ENCODE data around the gene HPSE2. TPM values are rescaled to one million over a fixed set of nuclear protein-coding genes. Genes with fewer than 3 reads are reported as not detected.
"Not testable (repeated sequence)": the region's sequence is repeated elsewhere in the genome, so short reads cannot be mapped to it uniquely, and the experiment has no call there.

HPSE2 gene
- total and polyA plus RNA-seq, 8 donors = 0.04 to 1.1 (median 0.05) TPM; not detected in 5

DNA sequence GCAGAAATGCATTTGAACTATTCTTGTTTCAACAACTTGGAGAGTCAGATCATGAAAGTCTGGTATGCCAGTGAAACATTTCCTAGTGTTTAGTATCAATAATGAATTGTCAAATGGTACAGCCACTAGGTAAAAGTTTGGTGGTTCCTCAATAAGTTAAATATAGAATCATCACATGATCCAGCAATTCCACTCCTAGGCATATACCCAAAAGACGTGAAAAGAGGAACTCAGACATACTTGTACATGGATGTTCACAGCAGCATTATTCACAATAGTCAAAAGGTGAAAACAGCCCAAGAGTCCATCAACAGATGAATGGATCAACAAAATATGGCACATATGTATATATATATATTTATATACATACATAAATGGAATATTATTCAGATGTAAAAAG, 721.9 kb downstream of the HPSE2 start:
- TF ChIP-seq, protein P1, sequence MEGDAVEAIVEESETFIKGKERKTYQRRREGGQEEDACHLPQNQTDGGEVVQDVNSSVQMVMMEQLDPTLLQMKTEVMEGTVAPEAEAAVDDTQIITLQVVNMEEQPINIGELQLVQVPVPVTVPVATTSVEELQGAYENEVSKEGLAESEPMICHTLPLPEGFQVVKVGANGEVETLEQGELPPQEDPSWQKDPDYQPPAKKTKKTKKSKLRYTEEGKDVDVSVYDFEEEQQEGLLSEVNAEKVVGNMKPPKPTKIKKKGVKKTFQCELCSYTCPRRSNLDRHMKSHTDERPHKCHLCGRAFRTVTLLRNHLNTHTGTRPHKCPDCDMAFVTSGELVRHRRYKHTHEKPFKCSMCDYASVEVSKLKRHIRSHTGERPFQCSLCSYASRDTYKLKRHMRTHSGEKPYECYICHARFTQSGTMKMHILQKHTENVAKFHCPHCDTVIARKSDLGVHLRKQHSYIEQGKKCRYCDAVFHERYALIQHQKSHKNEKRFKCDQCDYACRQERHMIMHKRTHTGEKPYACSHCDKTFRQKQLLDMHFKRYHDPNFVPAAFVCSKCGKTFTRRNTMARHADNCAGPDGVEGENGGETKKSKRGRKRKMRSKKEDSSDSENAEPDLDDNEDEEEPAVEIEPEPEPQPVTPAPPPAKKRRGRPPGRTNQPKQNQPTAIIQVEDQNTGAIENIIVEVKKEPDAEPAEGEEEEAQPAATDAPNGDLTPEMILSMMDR (IDR thresholded peaks at IDR 0.05) = no peak
- FAIRE-seq (no peak), ATAC-seq (no peak), DNase-seq (no peak)
- Histone ChIP-seq H3K27ac (no peak overlapping the region), H3K4me3 (no peak overlapping the region), H3K27me3 (no peaks in the 10 kb centered on the region), H3K9me3 (no peaks in the 10 kb centered on the region), H3K4me1 (no peaks in the 10 kb centered on the region), H3K36me3 (no peaks in the 10 kb centered on the region)
- intact Hi-C loops (cut with DNase I) = no loop called here
- 60 to 77% methylated on average over 1 of the region's 1 CpG for WGBS, 2 donors

DNA sequence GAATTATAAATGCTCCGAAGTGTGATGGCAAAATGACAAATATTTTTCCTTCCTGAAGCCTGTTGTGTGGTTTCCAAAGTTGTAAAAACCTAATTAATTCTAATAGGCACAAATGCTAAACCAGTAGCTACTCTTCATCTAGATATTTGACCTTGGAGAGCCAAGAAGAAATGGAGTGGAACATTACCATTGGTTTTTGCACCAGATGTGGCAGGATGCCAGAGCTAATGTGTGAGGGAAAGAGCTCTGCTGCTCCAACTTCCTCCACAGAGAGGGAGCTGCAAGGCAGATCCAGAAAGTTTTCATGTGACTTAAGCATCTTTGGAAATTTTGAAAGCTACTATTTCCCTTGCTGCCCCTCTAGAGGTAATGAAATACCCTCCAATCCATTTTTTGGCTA, 723.8 kb downstream of the HPSE2 start:
- Histone ChIP-seq H3K9me3 (no peaks in the 10 kb centered on the region), H3K4me3 (no peak overlapping the region), H3K27me3 (no peaks in the 10 kb centered on the region), H3K36me3 (no peaks in the 10 kb centered on the region), H3K27ac (no peak overlapping the region), H3K4me1 (no peaks in the 10 kb centered on the region)
- TF ChIP-seq, protein P1 (IDR thresholded peaks at IDR 0.05) = no peak
- peak in 3 of 6 donors; percentile 9 to 38 (median 35) for DNase-seq
- no peak for FAIRE-seq
- ATAC-seq = peak in 1 of 4 donors; percentile 72
- 26 to 39% methylated on average over 1 of the region's 1 CpG for WGBS, 2 donors
- intact Hi-C loops (cut with DNase I) = no loop called here

DNA sequence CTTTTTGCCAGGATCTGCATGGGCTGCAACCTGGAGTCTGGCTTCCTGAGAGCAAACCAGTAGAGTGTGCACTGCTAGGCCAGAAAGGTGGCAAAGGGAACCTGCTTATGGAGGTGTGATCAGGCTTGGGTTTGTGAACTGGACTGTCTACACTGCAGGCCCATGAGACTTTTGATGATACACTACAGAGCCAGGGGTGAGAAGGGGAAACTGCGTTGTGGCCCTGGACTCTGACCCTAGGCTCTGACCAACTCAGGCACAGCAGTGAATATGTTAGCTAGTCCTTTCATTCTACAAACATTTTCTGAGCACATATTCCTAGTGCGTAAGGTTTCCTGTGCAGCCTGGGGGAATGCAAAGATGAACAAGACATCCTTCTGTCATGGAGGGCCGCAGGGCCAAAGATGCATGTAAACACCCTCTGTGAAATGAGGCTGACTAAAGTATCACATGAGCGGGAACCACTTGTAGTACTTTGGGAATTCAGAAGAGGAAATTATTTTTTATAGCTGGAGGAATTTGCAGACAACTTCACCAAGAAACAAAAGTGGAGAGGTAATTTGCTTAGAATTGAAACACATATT, 725.1 kb downstream of the HPSE2 start:
- Histone ChIP-seq H3K27me3 (no peaks in the 10 kb centered on the region), H3K4me3 (no peak overlapping the region), H3K36me3 (no peaks in the 10 kb centered on the region), H3K27ac (no peak overlapping the region), H3K9me3 (no peaks in the 10 kb centered on the region), H3K4me1 (no peaks in the 10 kb centered on the region)
- TF ChIP-seq, protein P1 (IDR thresholded peaks at IDR 0.05) = no peak
- intact Hi-C loops (cut with DNase I) = no loop called here
- ATAC-seq = no peak
- no peak for FAIRE-seq
- no peak for DNase-seq
- WGBS, 2 donors = 85 to 92% methylated on average over 4 of the region's 4 CpGs

DNA sequence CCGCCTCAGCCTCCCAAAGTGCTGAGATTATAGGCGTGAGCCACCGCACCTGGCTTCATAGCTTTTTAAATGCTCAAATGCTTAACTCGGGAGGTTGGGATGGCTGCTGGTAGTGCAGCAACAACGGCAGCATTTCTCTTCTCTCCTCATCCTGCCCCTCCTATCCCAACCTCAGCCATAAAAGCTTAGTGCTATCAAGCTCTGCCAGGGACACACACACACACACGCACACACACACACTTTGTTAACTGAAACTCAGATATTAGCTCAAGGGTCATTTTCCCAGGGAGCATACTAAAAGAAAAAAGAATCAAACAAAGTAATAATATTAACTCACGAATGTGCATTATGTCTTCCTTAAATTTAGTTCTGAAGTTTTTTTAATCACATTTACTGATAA, 725.9 kb downstream of the HPSE2 start:
- H3K27me3 ChIP-seq = no peaks in the 10 kb centered on the region
- FAIRE-seq = no peak
- ATAC-seq = no peak
- H3K36me3 ChIP-seq = no peaks in the 10 kb centered on the region
- intact Hi-C loops (cut with DNase I) = no loop called here
- no peaks in the 10 kb centered on the region for H3K4me1 ChIP-seq
- DNase-seq = no peak
- TF ChIP-seq, protein P1 (IDR thresholded peaks at IDR 0.05) = no peak
- H3K9me3 ChIP-seq = no peaks in the 10 kb centered on the region
- H3K4me3 ChIP-seq = no peak overlapping the region
- WGBS, 2 donors = 74 to 75% methylated on average over 7 of the region's 7 CpGs
- no peak overlapping the region for H3K27ac ChIP-seq

DNA sequence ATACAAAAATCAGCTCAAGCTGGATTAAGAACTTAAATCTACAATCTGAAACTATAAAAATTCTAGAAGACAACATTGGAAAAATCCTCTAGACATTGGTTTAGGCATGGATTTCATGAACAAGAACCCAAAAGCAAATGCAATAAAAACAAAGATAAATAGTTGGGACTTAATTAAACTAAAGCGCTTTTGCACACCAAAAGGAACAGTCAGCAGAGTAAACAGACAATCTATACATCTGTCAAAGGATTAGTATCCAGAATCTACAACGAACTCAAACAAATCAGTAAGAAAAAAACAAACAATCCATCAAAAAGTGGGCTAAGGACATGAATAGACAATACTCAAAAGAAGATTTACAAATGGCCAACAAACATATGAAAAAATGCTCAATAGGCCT, 733.1 kb downstream of the HPSE2 start:
- H3K9me3 ChIP-seq; H3K27ac ChIP-seq; H3K4me1 ChIP-seq; DNase-seq; ATAC-seq; intact Hi-C loops (cut with DNase I); H3K27me3 ChIP-seq; FAIRE-seq; H3K4me3 ChIP-seq; H3K36me3 ChIP-seq: not testable (repeated sequence)
- WGBS, 2 donors = 65 to 69% methylated on average over 2 of the region's 2 CpGs

Measured in pancreas (tissue), 10 donors.